ENCODE measurements around the gene AXIN1.
"Not testable (repeated sequence)": the region's sequence is repeated elsewhere in the genome, so short reads cannot be mapped to it uniquely, and the experiment has no call there.

The AXIN1 gene

DNA sequence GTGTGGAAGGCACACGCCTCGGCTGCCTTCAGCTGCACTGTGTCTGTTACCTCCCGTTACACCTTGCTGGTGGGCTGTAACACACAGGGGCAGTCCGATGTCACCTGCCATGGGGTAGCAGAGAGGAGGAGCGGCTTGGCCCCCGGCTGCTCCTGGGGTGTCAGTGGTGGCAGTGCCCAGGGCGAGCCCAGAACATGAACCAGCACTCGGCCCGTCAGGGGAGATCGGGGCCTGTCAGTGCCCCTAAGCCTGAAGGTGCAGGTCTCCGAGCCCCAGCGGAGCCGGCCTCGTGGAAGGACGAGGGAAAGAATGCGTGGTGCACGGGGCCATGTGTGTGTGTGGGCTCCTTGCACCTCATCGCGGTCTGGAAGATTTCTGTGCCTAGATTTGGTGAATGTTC, 92.2 kb downstream of the AXIN1 start:
- no peak overlapping the region for H3K4me3 ChIP-seq (ENCODE audit: low read depth in 1 of 2, low read length in 2 of 2)
- H3K27me3 ChIP-seq (ENCODE audit: control insufficient read depth in 1 of 2, insufficient read depth in 2 of 2, low read length in 2 of 2), result no peaks in the 10 kb centered on the region
- no peaks in the 10 kb centered on the region for H3K9me3 ChIP-seq (ENCODE audit: low read length)
- no peak overlapping the region for H3K27ac ChIP-seq (ENCODE audit: low read depth, low read length)
- H3K9ac ChIP-seq (ENCODE audit: low read length), result no peak overlapping the region
- no peaks in the 10 kb centered on the region for H3K4me1 ChIP-seq (ENCODE audit: insufficient read depth, low read length)
- peaks cover 60% of the 10 kb centered on the region for H3K36me3 ChIP-seq (ENCODE audit: insufficient read depth, low read length)

DNA sequence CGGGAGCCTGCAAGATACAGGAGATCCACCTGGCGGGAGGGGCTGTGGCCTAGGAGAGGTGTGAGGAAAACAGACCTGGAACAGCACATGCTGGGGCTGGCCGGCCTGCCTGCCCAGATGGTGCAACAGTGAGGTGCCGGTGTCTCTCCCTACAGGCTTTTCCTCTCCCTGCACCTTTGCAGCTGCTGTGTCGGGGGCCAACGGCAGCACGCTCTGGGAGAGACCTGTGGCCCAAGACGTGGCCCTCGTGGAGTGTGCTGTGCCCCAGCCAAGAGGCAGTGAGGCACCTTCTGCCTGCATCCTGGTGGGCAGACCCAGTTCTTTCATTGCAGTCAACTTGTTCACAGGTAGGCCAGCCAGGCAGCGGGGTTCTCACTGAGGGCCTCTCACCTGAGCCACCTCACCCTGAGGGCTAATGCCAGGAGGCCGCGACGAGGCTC, 92.7 kb downstream of the AXIN1 start:
- H3K36me3 ChIP-seq (ENCODE audit: insufficient read depth, low read length), result peaks cover 58% of the 10 kb centered on the region
- H3K27ac ChIP-seq (ENCODE audit: low read depth, low read length), result no peak overlapping the region
- no peak overlapping the region for H3K4me3 ChIP-seq (ENCODE audit: low read depth in 1 of 2, low read length in 2 of 2)
- H3K27me3 ChIP-seq (ENCODE audit: control insufficient read depth in 1 of 2, insufficient read depth in 2 of 2, low read length in 2 of 2), result no peaks in the 10 kb centered on the region
- no peaks in the 10 kb centered on the region for H3K4me1 ChIP-seq (ENCODE audit: insufficient read depth, low read length)
- H3K9ac ChIP-seq (ENCODE audit: low read length), result no peak overlapping the region
- H3K9me3 ChIP-seq (ENCODE audit: low read length), result no peaks in the 10 kb centered on the region

DNA sequence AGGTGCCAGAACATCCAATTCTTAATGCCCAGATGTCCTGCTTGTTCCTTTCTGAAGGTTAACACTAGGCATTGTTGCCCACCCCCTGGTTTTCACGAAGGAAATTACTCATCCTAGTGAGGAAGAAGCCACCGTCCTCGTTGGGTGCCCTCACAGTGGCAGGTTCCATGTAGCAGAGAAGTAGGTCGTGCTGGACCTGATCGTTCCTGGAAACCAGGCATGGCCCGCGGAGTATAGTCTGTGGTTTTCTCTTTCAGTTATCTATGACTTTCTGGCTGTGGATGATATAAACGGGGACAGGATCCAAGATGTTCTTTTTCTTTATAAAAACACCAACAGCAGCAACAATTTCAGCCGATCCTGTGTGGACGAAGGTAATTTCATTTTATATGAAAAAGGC, 93.3 kb downstream of the AXIN1 start:
- peaks cover 58% of the 10 kb centered on the region for H3K36me3 ChIP-seq (ENCODE audit: insufficient read depth, low read length)
- no peak overlapping the region for H3K9ac ChIP-seq (ENCODE audit: low read length)
- no peak overlapping the region for H3K4me3 ChIP-seq (ENCODE audit: low read depth in 1 of 2, low read length in 2 of 2)
- no peaks in the 10 kb centered on the region for H3K4me1 ChIP-seq (ENCODE audit: insufficient read depth, low read length)
- no peaks in the 10 kb centered on the region for H3K27me3 ChIP-seq (ENCODE audit: control insufficient read depth in 1 of 2, insufficient read depth in 2 of 2, low read length in 2 of 2)
- H3K9me3 ChIP-seq (ENCODE audit: low read length), result no peaks in the 10 kb centered on the region
- H3K27ac ChIP-seq (ENCODE audit: low read depth, low read length), result no peak overlapping the region

GRCh38 chr16:258091-258490, 94.4 kb downstream of the AXIN1 start:
- H3K4me1 ChIP-seq (ENCODE audit: insufficient read depth, low read length); H3K27ac ChIP-seq (ENCODE audit: low read depth, low read length); H3K9ac ChIP-seq (ENCODE audit: low read length); H3K4me3 ChIP-seq (ENCODE audit: low read depth in 1 of 2, low read length in 2 of 2); H3K9me3 ChIP-seq (ENCODE audit: low read length); H3K27me3 ChIP-seq (ENCODE audit: control insufficient read depth in 1 of 2, insufficient read depth in 2 of 2, low read length in 2 of 2): not testable (repeated sequence)
- H3K36me3 ChIP-seq (ENCODE audit: insufficient read depth, low read length), result peaks cover 54% of the 10 kb centered on the region

DNA sequence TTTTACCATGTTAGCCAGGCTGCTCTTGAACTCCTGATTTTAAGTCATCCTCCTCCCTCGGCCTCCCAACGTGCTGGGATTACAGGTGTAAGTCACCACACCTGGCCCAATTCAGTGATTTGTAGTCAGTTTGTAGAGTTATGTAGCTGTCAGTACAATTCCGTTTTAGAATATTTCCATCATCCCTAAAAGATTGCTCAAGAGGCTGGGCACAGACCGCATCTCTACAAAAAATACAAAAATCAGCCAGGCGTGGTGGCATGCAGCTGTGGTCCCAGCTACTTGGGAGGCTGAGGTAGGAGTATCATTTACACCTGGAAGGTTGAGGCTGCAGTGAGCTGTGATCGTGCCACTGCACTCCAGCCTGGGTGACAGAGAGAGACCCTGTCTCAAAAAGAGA, 97.3 kb downstream of the AXIN1 start:
- no peaks in the 10 kb centered on the region for H3K9me3 ChIP-seq (ENCODE audit: low read length)
- no peak overlapping the region for H3K27ac ChIP-seq (ENCODE audit: low read depth, low read length)
- H3K4me1 ChIP-seq (ENCODE audit: insufficient read depth, low read length), result no peaks in the 10 kb centered on the region
- no peak overlapping the region for H3K4me3 ChIP-seq (ENCODE audit: low read depth in 1 of 2, low read length in 2 of 2)
- no peak overlapping the region for H3K9ac ChIP-seq (ENCODE audit: low read length)
- peaks cover 35% of the 10 kb centered on the region for H3K36me3 ChIP-seq (ENCODE audit: insufficient read depth, low read length)
- H3K27me3 ChIP-seq (ENCODE audit: control insufficient read depth in 1 of 2, insufficient read depth in 2 of 2, low read length in 2 of 2), result no peaks in the 10 kb centered on the region

GRCh38 chr16:254461-254860, 98.1 kb downstream of the AXIN1 start:
- peaks cover 30% of the 10 kb centered on the region for H3K36me3 ChIP-seq (ENCODE audit: insufficient read depth, low read length)
- H3K4me1 ChIP-seq (ENCODE audit: insufficient read depth, low read length), result no peaks in the 10 kb centered on the region
- no peaks in the 10 kb centered on the region for H3K27me3 ChIP-seq (ENCODE audit: control insufficient read depth in 1 of 2, insufficient read depth in 2 of 2, low read length in 2 of 2)
- no peak overlapping the region for H3K4me3 ChIP-seq (ENCODE audit: low read depth in 1 of 2, low read length in 2 of 2)
- H3K9ac ChIP-seq (ENCODE audit: low read length), result no peak overlapping the region
- no peaks in the 10 kb centered on the region for H3K9me3 ChIP-seq (ENCODE audit: low read length)
- no peak overlapping the region for H3K27ac ChIP-seq (ENCODE audit: low read depth, low read length)

DNA sequence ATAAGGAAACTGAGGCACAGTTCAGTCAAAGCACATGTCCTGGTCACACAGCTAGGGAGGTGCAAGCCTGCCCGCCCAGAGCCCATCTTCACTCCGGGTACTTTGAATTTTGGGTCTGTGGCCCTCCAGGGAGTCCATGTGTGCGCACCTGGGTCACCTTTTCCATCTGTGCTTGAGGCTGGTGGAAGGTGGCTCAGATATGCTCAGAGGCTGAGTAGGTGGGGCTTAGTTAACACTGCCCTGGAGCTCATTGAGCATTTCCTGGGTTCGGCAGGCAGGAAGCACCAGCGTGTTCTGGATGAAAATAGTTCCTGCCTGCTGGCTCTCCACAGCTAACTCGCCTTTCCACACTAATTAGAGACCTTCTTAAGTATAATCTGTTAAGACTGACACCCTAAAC, 98.7 kb downstream of the AXIN1 start:
- Histone ChIP-seq H3K27me3 (ENCODE audit: control insufficient read depth in 1 of 2, insufficient read depth in 2 of 2, low read length in 2 of 2) (no peaks in the 10 kb centered on the region), H3K4me3 (ENCODE audit: low read depth in 1 of 2, low read length in 2 of 2) (no peak overlapping the region), H3K4me1 (ENCODE audit: insufficient read depth, low read length) (no peaks in the 10 kb centered on the region), H3K36me3 (ENCODE audit: insufficient read depth, low read length) (peaks cover 26% of the 10 kb centered on the region), H3K9ac (ENCODE audit: low read length) (no peak overlapping the region), H3K27ac (ENCODE audit: low read depth, low read length) (no peak overlapping the region), H3K9me3 (ENCODE audit: low read length) (no peaks in the 10 kb centered on the region)

DNA sequence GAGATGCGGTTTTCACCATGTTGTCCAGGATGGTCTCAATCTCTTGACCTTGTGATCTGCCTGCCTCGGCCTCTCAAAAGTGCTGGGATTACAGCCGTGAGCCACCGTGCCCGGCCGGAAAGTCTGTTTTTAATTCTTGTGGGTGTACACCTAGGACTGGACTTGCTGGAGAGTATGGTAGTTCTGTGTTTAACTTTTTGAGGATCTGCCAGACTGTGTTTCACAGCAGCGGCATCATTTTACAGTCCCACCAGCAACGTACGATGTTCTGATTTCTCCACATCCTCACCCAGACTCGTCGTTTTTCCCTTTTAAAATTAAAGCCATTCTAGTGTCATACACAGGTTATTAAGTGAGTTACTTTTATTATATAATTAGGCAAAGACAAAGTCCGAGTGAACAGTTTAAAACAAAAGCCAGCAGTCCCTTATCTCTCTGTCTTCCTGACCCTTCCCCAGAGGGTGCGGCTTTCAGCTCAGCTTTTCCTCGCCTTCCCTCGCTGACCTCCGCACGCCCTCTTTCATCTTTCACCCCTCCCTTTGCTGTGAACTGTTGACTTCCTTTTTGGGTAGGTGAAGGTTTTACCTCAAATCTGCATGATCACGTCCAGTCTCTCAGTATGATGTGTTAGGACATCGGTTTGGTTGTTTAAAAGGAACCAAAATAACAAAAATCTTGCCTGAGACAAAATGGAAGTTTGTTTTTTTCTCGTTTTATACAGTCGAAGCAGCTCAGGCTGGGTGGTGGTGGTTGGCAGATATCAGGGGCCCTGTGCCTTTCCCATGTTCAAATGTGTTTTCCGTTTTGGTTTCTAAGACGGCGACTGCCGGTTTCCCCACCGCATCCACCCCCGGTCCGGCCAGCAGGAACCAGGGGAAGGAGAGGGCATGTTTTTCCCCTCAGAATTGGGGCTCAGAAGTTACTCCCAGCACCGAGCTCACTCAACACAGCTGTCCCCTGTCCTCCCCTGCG, 99.9 kb downstream of the AXIN1 start:
- Histone ChIP-seq H3K27ac (ENCODE audit: low read depth, low read length) (no peak overlapping the region), H3K9me3 (ENCODE audit: low read length) (no peaks in the 10 kb centered on the region), H3K27me3 (ENCODE audit: control insufficient read depth in 1 of 2, insufficient read depth in 2 of 2, low read length in 2 of 2) (no peaks in the 10 kb centered on the region), H3K36me3 (ENCODE audit: insufficient read depth, low read length) (peaks cover 26% of the 10 kb centered on the region), H3K4me3 (ENCODE audit: low read depth in 1 of 2, low read length in 2 of 2) (no peak overlapping the region), H3K4me1 (ENCODE audit: insufficient read depth, low read length) (no peaks in the 10 kb centered on the region), H3K9ac (ENCODE audit: low read length) (no peak overlapping the region)

GRCh38 chr16:249431-249830, 103.1 kb downstream of the AXIN1 start:
- Histone ChIP-seq H3K9me3 (ENCODE audit: low read length) (no peaks in the 10 kb centered on the region), H3K9ac (ENCODE audit: low read length) (no peak overlapping the region), H3K36me3 (ENCODE audit: insufficient read depth, low read length) (peaks cover 19% of the 10 kb centered on the region), H3K27me3 (ENCODE audit: control insufficient read depth in 1 of 2, insufficient read depth in 2 of 2, low read length in 2 of 2) (no peaks in the 10 kb centered on the region), H3K27ac (ENCODE audit: low read depth, low read length) (no peak overlapping the region), H3K4me1 (ENCODE audit: insufficient read depth, low read length) (no peaks in the 10 kb centered on the region), H3K4me3 (ENCODE audit: low read depth in 1 of 2, low read length in 2 of 2) (no peak overlapping the region)

DNA sequence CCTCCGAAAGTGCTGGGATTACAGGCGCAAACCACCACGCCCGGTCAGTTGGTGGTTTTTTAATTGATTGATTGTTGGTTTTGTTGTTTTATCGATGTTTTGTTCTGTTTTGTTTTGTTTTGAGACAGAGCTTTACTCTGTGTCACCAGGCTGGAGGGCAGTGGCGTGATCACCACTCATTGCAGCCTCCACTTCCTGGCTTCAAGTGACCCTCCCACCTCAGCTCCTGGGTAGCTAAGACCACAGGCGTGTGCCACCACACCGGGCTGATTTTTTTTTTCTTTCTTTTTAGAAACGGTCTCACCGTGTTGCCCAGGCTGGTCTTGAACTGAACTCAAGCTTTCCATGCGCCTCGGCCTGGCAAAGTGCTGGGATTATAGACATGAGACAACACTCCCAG, 105.5 kb downstream of the AXIN1 start:
- H3K36me3 ChIP-seq (ENCODE audit: insufficient read depth, low read length), result peaks cover 10% of the 10 kb centered on the region
- H3K4me1 ChIP-seq (ENCODE audit: insufficient read depth, low read length), result no peaks in the 10 kb centered on the region
- no peaks in the 10 kb centered on the region for H3K9me3 ChIP-seq (ENCODE audit: low read length)
- no peak overlapping the region for H3K4me3 ChIP-seq (ENCODE audit: low read depth in 1 of 2, low read length in 2 of 2)
- H3K9ac ChIP-seq (ENCODE audit: low read length), result no peak overlapping the region
- H3K27ac ChIP-seq (ENCODE audit: low read depth, low read length), result no peak overlapping the region
- no peaks in the 10 kb centered on the region for H3K27me3 ChIP-seq (ENCODE audit: control insufficient read depth in 1 of 2, insufficient read depth in 2 of 2, low read length in 2 of 2)

GRCh38 chr16:245105-245504, 107.4 kb downstream of the AXIN1 start:
- H3K9me3 ChIP-seq (ENCODE audit: low read length), result no peaks in the 10 kb centered on the region
- no peak overlapping the region for H3K9ac ChIP-seq (ENCODE audit: low read length)
- H3K4me3 ChIP-seq (ENCODE audit: low read depth in 1 of 2, low read length in 2 of 2), result no peak overlapping the region
- peaks cover 5% of the 10 kb centered on the region for H3K4me1 ChIP-seq (ENCODE audit: insufficient read depth, low read length)
- H3K27me3 ChIP-seq (ENCODE audit: control insufficient read depth in 1 of 2, insufficient read depth in 2 of 2, low read length in 2 of 2), result no peaks in the 10 kb centered on the region
- no peak overlapping the region for H3K27ac ChIP-seq (ENCODE audit: low read depth, low read length)
- H3K36me3 ChIP-seq (ENCODE audit: insufficient read depth, low read length), result peaks cover 2% of the 10 kb centered on the region

DNA sequence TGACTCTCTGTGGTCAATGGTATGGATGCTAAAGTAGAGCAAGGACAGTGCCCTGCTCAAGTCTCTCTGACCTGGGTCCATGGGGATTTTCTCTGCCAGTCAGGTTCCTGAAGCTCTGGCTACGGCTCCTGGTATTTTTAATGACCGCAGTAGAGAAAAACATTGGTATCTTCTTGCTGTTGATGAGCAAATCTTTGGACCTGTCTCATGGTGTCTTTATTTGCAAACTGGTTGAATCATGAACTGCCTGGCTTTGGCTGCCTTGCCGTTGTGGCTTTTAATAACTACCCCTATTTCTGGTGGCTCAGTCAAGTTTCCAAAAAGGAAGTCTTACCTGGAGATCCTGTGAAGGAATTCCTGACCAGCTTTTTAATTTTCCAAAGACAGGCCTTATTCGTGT, 109.2 kb downstream of the AXIN1 start:
- H3K27ac ChIP-seq (ENCODE audit: low read depth, low read length), result no peak overlapping the region

More for the DNA sequence above, 109.2 kb downstream of the AXIN1 start:
- H3K36me3 ChIP-seq (ENCODE audit: insufficient read depth, low read length), result no peaks in the 10 kb centered on the region
- H3K4me1 ChIP-seq (ENCODE audit: insufficient read depth, low read length), result peaks cover 12% of the 10 kb centered on the region
- no peak overlapping the region for H3K4me3 ChIP-seq (ENCODE audit: low read depth in 1 of 2, low read length in 2 of 2)
- no peaks in the 10 kb centered on the region for H3K27me3 ChIP-seq (ENCODE audit: control insufficient read depth in 1 of 2, insufficient read depth in 2 of 2, low read length in 2 of 2)
- H3K9ac ChIP-seq (ENCODE audit: low read length), result no peak overlapping the region
- no peaks in the 10 kb centered on the region for H3K9me3 ChIP-seq (ENCODE audit: low read length)
